ENCODE results near the gene SLC24A3.

SLC24A3 gene

DNA sequence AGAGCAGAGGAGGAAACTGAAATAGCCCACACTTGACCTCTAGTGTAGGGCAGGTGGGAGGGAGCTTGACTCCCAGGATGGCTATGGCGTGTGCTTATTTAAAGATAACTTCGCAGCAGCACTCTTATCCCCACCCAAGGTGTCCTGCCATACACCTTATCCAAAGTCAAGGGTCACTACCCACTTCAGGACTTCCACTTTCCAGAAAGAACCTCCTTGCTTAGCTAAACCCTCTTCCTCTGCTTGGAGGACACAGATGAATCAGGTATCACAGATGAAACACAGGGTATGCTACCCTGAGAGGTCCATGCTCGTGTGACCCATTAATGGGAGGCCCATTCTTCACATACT lies 547.9 kb downstream of the SLC24A3 start:
- FAIRE-seq: no peak

- FAIRE-seq: no peak
Observed at GRCh38 chr20:19761326-19761725, 548.9 kb downstream of the SLC24A3 start.

DNA sequence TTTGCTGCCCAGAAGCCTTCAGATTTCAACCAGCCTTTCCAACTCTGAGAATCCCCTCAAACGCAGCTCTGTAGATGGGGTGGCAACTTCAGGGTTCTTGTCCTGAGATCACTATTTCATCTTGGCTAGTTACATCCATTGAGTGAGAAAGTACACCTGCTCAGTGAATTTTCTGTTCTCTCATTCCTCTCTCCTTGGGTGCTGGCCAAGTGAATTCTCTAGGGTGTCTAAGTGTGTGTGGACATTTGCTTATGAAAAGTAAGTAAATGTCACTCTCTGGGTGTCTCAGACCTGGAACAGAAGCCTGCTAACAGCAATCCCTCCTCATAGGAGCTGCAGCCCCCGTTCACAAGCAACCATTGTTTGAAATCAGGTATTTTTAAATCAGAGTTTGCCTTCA lies 549.4 kb downstream of the SLC24A3 start:
- FAIRE-seq: no peak

DNA sequence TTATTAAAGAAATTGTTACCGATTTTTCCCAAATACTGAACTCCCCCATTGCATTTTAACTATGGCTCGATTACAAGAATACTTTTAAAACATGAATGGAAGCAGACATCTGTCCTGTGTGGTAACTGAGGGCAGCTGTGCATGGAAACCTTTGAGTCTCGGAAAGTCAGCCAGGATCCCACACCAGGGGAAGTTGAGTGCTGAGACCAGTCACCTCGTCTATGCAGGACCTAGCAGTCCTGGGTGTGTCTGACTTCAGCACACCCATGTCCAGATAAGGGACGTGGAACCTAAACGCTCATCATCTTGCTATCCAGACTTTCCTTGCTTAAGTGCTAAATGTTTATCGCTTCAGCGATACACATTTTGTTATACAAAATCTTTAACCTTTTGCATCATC lies 551.8 kb downstream of the SLC24A3 start:
- no peak for FAIRE-seq

DNA sequence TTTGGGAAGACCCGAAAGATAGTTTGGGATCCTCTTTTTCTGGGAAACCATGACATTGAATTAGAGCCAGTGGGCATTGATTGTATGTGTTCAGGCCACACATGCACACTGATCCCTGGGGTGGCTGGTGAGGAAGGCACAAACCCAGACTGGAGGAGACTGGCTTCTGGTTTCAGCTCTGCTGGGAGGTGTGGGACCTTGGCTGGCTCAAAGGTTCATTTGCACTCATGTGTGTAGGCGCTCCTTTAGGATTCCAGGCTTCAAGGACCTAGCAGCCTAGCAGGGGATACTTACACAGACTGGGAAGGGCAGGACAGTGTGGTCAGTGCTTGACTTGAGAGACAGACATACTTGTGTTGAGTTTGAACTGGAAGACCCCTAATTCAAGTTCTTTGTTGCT lies 552.8 kb downstream of the SLC24A3 start:
- no peak for FAIRE-seq

DNA sequence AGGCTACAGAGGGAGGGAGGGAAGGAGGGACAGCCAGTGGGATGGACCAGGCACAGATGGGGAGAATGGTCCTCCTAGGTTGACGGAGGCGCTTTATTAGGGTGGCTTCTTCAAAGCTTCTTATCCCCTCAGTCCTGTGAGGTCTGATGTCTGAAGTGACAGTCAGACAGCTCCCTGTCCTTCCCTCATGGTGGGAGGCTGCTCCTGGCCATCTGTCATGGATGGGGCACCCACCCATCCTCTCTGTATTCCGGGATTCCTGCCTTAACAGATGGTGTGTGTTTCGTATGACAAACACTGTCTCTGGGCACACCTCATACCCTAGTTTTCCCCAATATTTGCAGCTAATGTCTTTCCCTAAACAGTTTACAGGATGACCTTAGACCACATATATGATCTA lies 553.5 kb downstream of the SLC24A3 start:
- no peak for FAIRE-seq

GRCh38 chr20:19767070-19767469 lies 554.6 kb downstream of the SLC24A3 start:
- FAIRE-seq: no peak

DNA sequence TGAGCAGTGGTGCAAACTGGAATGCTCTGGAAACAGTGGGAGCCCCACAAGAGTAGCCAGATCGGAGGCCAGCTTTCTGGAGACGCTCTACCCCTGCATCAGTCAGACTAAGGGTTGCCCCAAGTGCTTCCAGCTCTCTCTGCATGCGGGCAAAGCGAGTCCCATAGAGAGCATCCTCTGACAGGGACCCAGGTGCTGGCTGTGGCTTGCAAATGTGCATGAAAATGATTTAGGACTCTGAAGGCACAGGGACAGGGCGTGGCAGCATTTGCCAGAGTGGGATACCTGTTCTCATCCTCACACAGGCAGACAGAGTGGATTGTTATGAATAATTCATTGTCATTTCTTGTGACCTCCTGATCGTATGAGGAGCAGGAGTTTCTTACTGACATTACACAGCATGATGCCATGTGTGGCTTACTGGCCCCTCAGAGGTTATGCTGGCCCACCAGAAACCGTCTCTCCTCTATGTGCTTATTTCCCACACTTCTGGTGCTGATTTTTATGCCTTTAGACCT lies 555.9 kb downstream of the SLC24A3 start:
- FAIRE-seq: no peak

- FAIRE-seq: no peak
Observed at GRCh38 chr20:19769507-19769906, 557.1 kb downstream of the SLC24A3 start.

DNA sequence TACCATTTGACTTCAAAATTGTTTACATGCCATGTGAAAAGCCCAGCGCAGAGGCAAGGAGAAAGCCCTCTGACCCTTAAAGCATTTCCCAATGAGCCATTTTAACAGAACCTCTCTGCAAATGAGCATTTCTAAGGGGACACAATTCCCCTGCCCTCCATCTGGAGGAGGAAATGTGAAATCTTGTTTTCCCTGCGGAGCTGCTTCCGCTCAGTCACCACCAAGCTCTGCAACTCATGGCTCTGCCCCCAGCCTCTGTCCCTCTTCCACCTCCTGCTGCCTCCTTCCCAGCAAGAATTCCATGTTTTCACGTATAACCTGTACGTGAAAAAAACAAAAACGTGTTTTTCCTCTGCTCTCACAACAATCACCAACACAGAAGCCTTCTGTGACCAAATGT lies 557.9 kb downstream of the SLC24A3 start:
- no peak for FAIRE-seq

- FAIRE-seq: no peak
Observed at GRCh38 chr20:19771031-19771430, 558.6 kb downstream of the SLC24A3 start.
